OCI-LY1 (cell line): ENCODE data around the gene XCL1.

Experiments used
- CTCF ChIP-seq: fragments of 200-600 bp; sonication (generic), shearing (Covaris generic); IDR thresholded peaks from 2 replicates; pipeline ENCODE4 v1.5.1; 2017; ENCODE audit warnings: mild to moderate bottlenecking, antibody characterized with exemption, low read length, moderate library complexity, mixed read lengths
- EZH2 ChIP-seq: fragments of 200-600 bp; sonication (generic), shearing (Covaris generic); IDR thresholded peaks from 2 replicates; pipeline ENCODE4 v1.8.0; 2017; ENCODE audit warnings: borderline replicate concordance, mixed run types, mild to moderate bottlenecking, antibody characterized with exemption, low read length, moderate library complexity, mixed read lengths

- TF ChIP-seq CTCF (no peak), EZH2 (no peak)
Measured at GRCh38 chr1:168565825-168566224, 10.6 kb upstream of the XCL1 start.
